Measurements from ENCODE around the gene CPE. TPM values are rescaled to one million over a fixed set of nuclear protein-coding genes. Genes with fewer than 3 reads are reported as not detected.

The CPE gene
- total and polyA plus RNA-seq, 2 of the 4 experiments (the other 2 are of a cell fraction): 3.6 to 13.5 TPM

GRCh38 chr4:165415910-165416309, 37.1 kb downstream of the CPE start:
- H4K20me1 ChIP-seq (ENCODE audit: insufficient read depth, low read length): no peaks in the 10 kb centered on the region
- no peak overlapping the region for H3K18ac ChIP-seq (ENCODE audit: low read depth, low read length)
- no peak overlapping the region for H2BK120ac ChIP-seq (ENCODE audit: low read depth, low read length)
- H3K79me1 ChIP-seq (ENCODE audit: low read depth in 1 of 2, low read length in 2 of 2): no peaks in the 10 kb centered on the region
- H3K27me3 ChIP-seq (ENCODE audit: control insufficient read depth, insufficient read depth, low read length): no peaks in the 10 kb centered on the region
- no peak overlapping the region for H4K91ac ChIP-seq (ENCODE audit: insufficient read depth, low read depth, low read length)
- DNase-seq (no peak), ATAC-seq (ENCODE audit: low read depth) (no peak)
- H2AK5ac ChIP-seq (ENCODE audit: low read depth, low read length): no peak overlapping the region
- H4K8ac ChIP-seq (ENCODE audit: low read depth in 2 of 2, low read length in 2 of 2): no peak overlapping the region
- no peak overlapping the region for H2AFZ ChIP-seq (replicated peaks; ENCODE audit: low read length, poor library complexity)
- TF ChIP-seq MXI1 (IDR thresholded peaks at IDR 0.05; ENCODE audit: borderline replicate concordance, low read depth, low read length) (no peak), RAD21 (IDR thresholded peaks at IDR 0.05; ENCODE audit: low read length) (no peak), MAZ (IDR thresholded peaks at IDR 0.05; ENCODE audit: borderline replicate concordance, low read depth, low read length) (no peak), CTCF (conservative IDR thresholded peaks at IDR 0.05; ENCODE audit: low read depth, low read length) (no peak), RCOR1 (IDR thresholded peaks at IDR 0.05; ENCODE audit: insufficient replicate concordance, low read length) (no peak), SMC3 (IDR thresholded peaks at IDR 0.05; ENCODE audit: low read depth, low read length) (no peak), POLR2A (IDR thresholded peaks at IDR 0.05; ENCODE audit: low read depth, low read length) (no peak)
- TF ChIP-seq, protein P1, sequence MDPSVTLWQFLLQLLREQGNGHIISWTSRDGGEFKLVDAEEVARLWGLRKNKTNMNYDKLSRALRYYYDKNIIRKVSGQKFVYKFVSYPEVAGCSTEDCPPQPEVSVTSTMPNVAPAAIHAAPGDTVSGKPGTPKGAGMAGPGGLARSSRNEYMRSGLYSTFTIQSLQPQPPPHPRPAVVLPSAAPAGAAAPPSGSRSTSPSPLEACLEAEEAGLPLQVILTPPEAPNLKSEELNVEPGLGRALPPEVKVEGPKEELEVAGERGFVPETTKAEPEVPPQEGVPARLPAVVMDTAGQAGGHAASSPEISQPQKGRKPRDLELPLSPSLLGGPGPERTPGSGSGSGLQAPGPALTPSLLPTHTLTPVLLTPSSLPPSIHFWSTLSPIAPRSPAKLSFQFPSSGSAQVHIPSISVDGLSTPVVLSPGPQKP (IDR thresholded peaks at IDR 0.05; ENCODE audit: borderline replicate concordance, low read depth, low read length): no peak
- TF ChIP-seq, protein P2, sequence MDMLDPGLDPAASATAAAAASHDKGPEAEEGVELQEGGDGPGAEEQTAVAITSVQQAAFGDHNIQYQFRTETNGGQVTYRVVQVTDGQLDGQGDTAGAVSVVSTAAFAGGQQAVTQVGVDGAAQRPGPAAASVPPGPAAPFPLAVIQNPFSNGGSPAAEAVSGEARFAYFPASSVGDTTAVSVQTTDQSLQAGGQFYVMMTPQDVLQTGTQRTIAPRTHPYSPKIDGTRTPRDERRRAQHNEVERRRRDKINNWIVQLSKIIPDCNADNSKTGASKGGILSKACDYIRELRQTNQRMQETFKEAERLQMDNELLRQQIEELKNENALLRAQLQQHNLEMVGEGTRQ (IDR thresholded peaks at IDR 0.05; ENCODE audit: low read depth, low read length): no peak
- H3K9me1 ChIP-seq (ENCODE audit: insufficient read depth, low read length): no peaks in the 10 kb centered on the region
- H2AK9ac ChIP-seq (replicated peaks; ENCODE audit: low read depth, low read length, poor library complexity): no peak overlapping the region
- H3K56ac ChIP-seq (ENCODE audit: extremely low read depth, insufficient read depth, low read length): no peak overlapping the region
- dilution Hi-C loops (cut with HindIII; ENCODE audit: low sequenced_read_pairs, unreplicated experiment) (no loop called here), in situ Hi-C loops (cut with MboI; ENCODE audit: low sequenced_read_pairs) (no loop called here), intact Hi-C loops (cut with micrococcal nuclease) (no loop called here)
- POLR2A ChIA-PET (ENCODE audit: unreplicated experiment): no interaction called here
- no peak overlapping the region for H3K27ac ChIP-seq (ENCODE audit: insufficient read depth, low read length)
- no peak overlapping the region for H2BK15ac ChIP-seq (ENCODE audit: low read depth, low read length)
- CTCF ChIA-PET: no interaction called here
- H3K4ac ChIP-seq (ENCODE audit: low read depth, low read length): no peak overlapping the region
- H3K4me1 ChIP-seq (ENCODE audit: control insufficient read depth, insufficient read depth, low read length): no peaks in the 10 kb centered on the region
- no peaks in the 10 kb centered on the region for H3K9me3 ChIP-seq (ENCODE audit: control insufficient read depth, insufficient read depth, low read length)
- no peak overlapping the region for H3K23ac ChIP-seq (ENCODE audit: low read depth, low read length)
- no peak overlapping the region for H4K5ac ChIP-seq (ENCODE audit: low read depth, low read length)
- no TSS peak for BruUV-seq (replicated peaks)
- no peak overlapping the region for H3K4me2 ChIP-seq (ENCODE audit: low read depth, low read length)
- H3K4me3 ChIP-seq (ENCODE audit: insufficient read depth, low read depth, low read length): no peak overlapping the region
- WGBS, 2 experiments (ENCODE audit: extremely low coverage in 2 of 2, insufficient read length in 1 of 2): no CpG with 5 or more reads among the region's 10 CpGs
- no peaks in the 10 kb centered on the region for H3K36me3 ChIP-seq (ENCODE audit: control insufficient read depth, insufficient read depth, low read length)
- no peak overlapping the region for H2BK5ac ChIP-seq (ENCODE audit: low read depth, low read length, poor library complexity, severe bottlenecking)
- H2BK20ac ChIP-seq (ENCODE audit: low read depth, low read length): no peak overlapping the region
- H3K9ac ChIP-seq (ENCODE audit: low read depth, low read length): no peak overlapping the region
- H3K14ac ChIP-seq (replicated peaks; ENCODE audit: low read depth, low read length): no peak overlapping the region
